HG02840 (cell line): ENCODE measurements around the gene PLGLB1.
"Not testable (repeated sequence)": the region's sequence is repeated elsewhere in the genome, so short reads cannot be mapped to it uniquely, and the experiment has no call there.

Experiments used
- ATAC-seq: cut with Tn5 transposase; IDR thresholded peaks from one replicate; pipeline ENCODE4 v1.9.1; 2021; ENCODE audit warnings: mild to moderate bottlenecking, moderate library complexity, moderate number of reproducible peaks; ENCODE audit not compliant: unreplicated experiment, low FRiP score

PLGLB1 gene

GRCh38 chr2:87021744-87022143 lies at the start of gene PLGLB1:
PLGLB1 (minus strand) TSS chr2:87021844; CDS start chr2:87021783, 61 bp downstream.
- ATAC-seq, result not testable (repeated sequence)

GRCh38 chr2:87064305-87064704 lies 42.7 kb upstream of the PLGLB1 start:
- not testable (repeated sequence) for ATAC-seq

GRCh38 chr2:87063431-87063830 lies 41.8 kb upstream of the PLGLB1 start:
- ATAC-seq, result not testable (repeated sequence)

GRCh38 chr2:87061519-87061918 lies 39.9 kb upstream of the PLGLB1 start:
- not testable (repeated sequence) for ATAC-seq

- ATAC-seq, result not testable (repeated sequence)
Observed at GRCh38 chr2:87057606-87058005, 36.0 kb upstream of the PLGLB1 start.

DNA sequence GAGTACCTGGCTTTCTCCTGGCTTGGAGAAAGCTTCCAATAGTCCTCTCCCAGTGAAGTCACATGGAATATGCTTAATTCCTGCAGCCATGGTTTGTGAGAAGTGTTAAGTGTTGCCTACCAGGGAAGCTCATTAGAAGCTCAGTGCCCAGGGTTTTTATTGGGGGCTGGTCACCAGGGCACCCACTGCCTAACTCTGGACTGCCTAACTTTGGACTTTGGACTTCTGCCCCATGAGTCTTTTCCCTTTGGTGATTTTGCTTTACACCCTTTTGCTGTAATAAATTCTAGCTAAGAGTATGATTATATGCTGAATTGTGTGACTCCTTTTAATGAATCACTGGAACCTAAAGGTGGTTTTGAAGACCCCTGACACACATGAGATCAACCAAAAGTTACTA lies 35.2 kb upstream of the PLGLB1 start:
- ATAC-seq, result not testable (repeated sequence)

DNA sequence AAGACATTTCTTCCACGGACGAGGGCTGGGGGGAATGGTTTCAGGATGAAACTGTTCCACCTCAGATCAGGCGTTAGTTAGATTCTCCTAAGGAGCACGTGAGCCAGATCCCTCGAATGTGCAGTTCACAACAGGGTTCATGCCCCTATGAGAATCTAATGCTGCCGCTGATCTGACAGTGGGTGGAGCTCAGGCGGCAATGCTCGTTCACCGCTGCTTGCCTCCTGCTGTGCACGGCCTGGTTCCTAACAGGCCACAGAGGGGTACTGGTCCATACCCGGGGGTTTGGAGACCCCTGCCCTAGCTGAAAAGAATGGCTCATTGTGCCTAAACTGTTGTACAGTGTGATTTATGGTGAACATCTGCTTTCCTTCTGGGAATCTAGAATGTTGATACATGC lies 34.8 kb upstream of the PLGLB1 start:
- ATAC-seq, result not testable (repeated sequence)

- ATAC-seq, result not testable (repeated sequence)
Observed at GRCh38 chr2:87054375-87054774, 32.7 kb upstream of the PLGLB1 start.

- not testable (repeated sequence) for ATAC-seq
Observed at GRCh38 chr2:87041321-87041978, 19.8 kb upstream of the PLGLB1 start.

DNA sequence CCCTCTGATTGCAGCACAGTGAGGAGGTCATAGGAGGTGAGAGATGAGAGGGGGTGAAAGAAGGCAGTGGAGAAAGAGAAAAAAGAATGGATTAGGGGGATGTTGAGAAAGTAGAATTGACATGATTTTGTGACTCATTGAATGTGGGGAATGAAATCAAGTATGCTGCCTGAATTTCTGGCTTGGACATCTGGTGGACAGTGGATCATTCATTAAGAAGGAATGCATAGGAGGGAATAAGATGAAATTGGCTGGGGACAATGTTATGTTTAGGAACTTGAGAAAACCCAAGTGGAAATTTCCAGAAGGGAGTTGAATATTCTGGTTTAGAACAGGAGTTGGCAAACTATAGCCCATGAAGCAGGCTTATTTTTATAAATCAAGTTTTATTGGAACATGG lies 7.0 kb upstream of the PLGLB1 start:
- ATAC-seq, result not testable (repeated sequence)

- ATAC-seq, result not testable (repeated sequence)
Observed at GRCh38 chr2:87026816-87027215, 5.2 kb upstream of the PLGLB1 start.

- not testable (repeated sequence) for ATAC-seq
Observed at GRCh38 chr2:87025927-87026326, 4.3 kb upstream of the PLGLB1 start.

- ATAC-seq, result not testable (repeated sequence)
Observed at GRCh38 chr2:87023988-87024615, 2.5 kb upstream of the PLGLB1 start.

- not testable (repeated sequence) for ATAC-seq
Observed at GRCh38 chr2:87021043-87021442, 601 bp downstream of the PLGLB1 start.

- ATAC-seq, result not testable (repeated sequence)
Observed at GRCh38 chr2:87019053-87019452, 2.6 kb downstream of the PLGLB1 start.

DNA sequence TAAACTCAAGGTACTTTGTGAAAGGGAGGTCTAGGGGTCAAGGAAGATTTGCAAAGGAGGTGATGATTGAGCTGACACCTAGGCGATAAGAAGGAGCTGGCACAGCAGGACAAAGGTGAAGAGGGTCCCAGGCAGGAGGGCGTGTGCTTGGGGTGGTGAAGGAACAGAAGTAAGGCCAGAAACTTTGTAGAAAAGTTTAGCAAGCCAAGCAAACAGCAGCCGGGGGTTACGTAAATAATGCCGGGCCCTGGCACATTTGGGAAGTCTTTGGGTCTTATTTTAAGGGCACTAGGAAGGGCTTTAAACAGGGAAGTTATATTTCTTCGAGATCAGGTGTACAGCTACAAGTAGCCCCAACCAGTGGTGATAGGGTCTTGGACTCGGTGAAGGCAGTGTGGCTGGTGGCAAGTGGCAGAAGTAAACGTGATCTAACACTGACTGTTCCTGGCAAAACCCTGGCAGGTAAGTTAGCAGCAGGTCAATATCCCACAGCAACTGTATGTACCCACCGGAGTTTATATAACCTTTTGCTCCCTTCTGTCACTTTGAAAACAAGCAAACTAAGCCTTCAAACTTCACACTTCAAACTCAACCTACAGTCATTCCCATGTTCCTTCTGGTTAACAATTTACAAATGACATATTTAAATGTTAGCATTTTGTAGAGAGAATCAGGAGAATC lies 7.0 kb downstream of the PLGLB1 start:
- not testable (repeated sequence) for ATAC-seq

DNA sequence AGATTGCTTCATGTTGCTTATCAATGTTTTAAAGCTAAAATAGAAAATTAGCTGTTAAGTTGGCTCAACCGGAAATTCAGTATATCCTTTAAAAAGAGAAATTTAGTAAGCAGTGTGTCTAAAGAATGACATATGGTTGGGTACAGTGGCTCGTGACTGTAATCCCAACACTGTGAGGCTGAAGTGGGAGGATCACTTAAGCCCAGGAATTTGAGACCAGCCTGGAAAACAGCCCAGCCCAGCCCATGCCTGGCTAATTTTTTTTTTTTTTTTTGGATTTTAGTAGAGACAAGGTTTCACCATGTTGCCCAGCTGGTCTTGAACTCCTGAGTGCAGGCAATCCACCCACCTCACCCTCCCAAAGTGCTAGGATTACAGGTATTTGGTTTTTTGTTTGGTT lies 17.2 kb downstream of the PLGLB1 start:
- not testable (repeated sequence) for ATAC-seq
